ENCODE measurements around the gene SLC7A1.

GRCh38 chr13:29605860-29606526 lies 10.5 kb upstream of the SLC7A1 start:
- TF ChIP-seq CTCF (IDR thresholded peaks at IDR 0.05) (no peak), POLR2A (IDR thresholded peaks at IDR 0.05) (no peak)

Measured in vagina (tissue), 2 donors.